Aorta (tissue), 5 donors: Measurements from ENCODE around the gene PDCD1. TPM values are rescaled to one million over a fixed set of nuclear protein-coding genes. Genes with fewer than 3 reads are reported as not detected.
"Not testable (repeated sequence)": the region's sequence is repeated elsewhere in the genome, so short reads cannot be mapped to it uniquely, and the experiment has no call there.

Source experiments
- ATAC-seq: fragments of 200-7000 bp; cut with Tn5 transposase; one replicate; pipeline ENCODE4 v1.9.1; 2022; ENCODE audit warnings: moderate library complexity; ENCODE audit not compliant: low FRiP score
- DNase-seq, 2 donors: peaks; one replicate each; pipeline ENCODE4 v3.0.0-alpha.2; 2020
- H3K27ac ChIP-seq, 2 donors: one replicate each; pipeline ENCODE4 v1.5.1; 2013; ENCODE audit warnings: low read length in 2 of 2, mild to moderate bottlenecking in 2 of 2, moderate library complexity in 2 of 2, control low read depth in 1 of 2, inconsistent platforms in 1 of 2, low read depth in 1 of 2
- H3K27me3 ChIP-seq, 2 donors: one replicate each; pipeline ENCODE4 v1.6.1; 2013; ENCODE audit warnings: control low read depth in 1 of 2, low read length in 1 of 2, mild to moderate bottlenecking in 1 of 2, moderate library complexity in 1 of 2; ENCODE audit not compliant: insufficient read depth in 2 of 2, control insufficient read depth in 1 of 2
- H3K36me3 ChIP-seq, 2 donors: one replicate each; pipeline ENCODE4 v1.6.1; 2013; ENCODE audit warnings: control low read depth in 1 of 2, low read length in 1 of 2, mild to moderate bottlenecking in 1 of 2; ENCODE audit not compliant: insufficient read depth in 2 of 2, control insufficient read depth in 1 of 2
- H3K4me1 ChIP-seq, 2 donors: one replicate each; pipeline ENCODE4 v1.6.1; 2013; ENCODE audit warnings: low read length in 2 of 2, control low read depth in 1 of 2, mild to moderate bottlenecking in 1 of 2, moderate library complexity in 1 of 2; ENCODE audit not compliant: insufficient read depth in 2 of 2, control insufficient read depth in 1 of 2
- H3K4me3 ChIP-seq, 2 donors: one replicate each; pipeline ENCODE4 v1.5.1; 2013; ENCODE audit warnings: low read length in 2 of 2, control low read depth in 1 of 2, mild to moderate bottlenecking in 1 of 2
- H3K9me3 ChIP-seq: one replicate; pipeline ENCODE4 v1.6.1; 2013; ENCODE audit warnings: mild to moderate bottlenecking, low read length; ENCODE audit not compliant: control insufficient read depth
- WGBS, 2 donors: extraction: QIAGEN DNeasy Blood & Tissue Kit; methylation state at CpG; one replicate each; pipeline ENCODE4 v1.1.7; 2013; 5-methylcytosine and 5-hydroxymethylcytosine counted together
- intact Hi-C, 2 donors: fragments of 100-400 bp; cut with DNase I; formaldehyde crosslinking; loops; one replicate each; pipeline versions ENCODE4 v1.14.2 to v1.15.0; 2022
- long read RNA-seq, 2 donors: library from polyadenylated mRNA; unstranded; transcript quantifications; one replicate each; pipeline ENCODE4 v2.0.0, GENCODE V29; 2020 to 2021
- polyA plus RNA-seq, 2 donors: library from polyadenylated mRNA; stranded (reverse); fragments of 200-250 nt; gene quantifications; one replicate each; pipeline ENCODE4 v1.2.3, GENCODE V29; 2013
- total RNA-seq, 2 donors: library from RNA; stranded (reverse); fragmentation: NEBNext Ultra II Directional; extraction: Animal tissue kit (Norgen Biotek cat#: 25700); gene quantifications; one replicate each; pipeline ENCODE4 v1.2.1, GENCODE V29; 2021
- donor health status: healthy with polysubstance abuse.
- donor health status: Bipolar disorder and iron deficiency.
- donor health status: DM: no; HTN: no; CAD: no.
- donor health status: DM: no; HTN: no; CAD: no.
- donor health status: DM: yes; HTN: yes; CAD: no.

The PDCD1 gene
- under 1 TPM; 0.39 to 0.75 TPM for total RNA-seq
- not detected for polyA plus RNA-seq
- long read RNA-seq, donor 1, partial matches to known transcripts = 0 of 1 reads
- long read RNA-seq, donor 1, other reads (novel, unspliced or antisense) = 1 of 1 reads
- long read RNA-seq, donor 2, partial matches to known transcripts = 0 of 1 reads
- long read RNA-seq, donor 2, other reads (novel, unspliced or antisense) = 1 of 1 reads

DNA sequence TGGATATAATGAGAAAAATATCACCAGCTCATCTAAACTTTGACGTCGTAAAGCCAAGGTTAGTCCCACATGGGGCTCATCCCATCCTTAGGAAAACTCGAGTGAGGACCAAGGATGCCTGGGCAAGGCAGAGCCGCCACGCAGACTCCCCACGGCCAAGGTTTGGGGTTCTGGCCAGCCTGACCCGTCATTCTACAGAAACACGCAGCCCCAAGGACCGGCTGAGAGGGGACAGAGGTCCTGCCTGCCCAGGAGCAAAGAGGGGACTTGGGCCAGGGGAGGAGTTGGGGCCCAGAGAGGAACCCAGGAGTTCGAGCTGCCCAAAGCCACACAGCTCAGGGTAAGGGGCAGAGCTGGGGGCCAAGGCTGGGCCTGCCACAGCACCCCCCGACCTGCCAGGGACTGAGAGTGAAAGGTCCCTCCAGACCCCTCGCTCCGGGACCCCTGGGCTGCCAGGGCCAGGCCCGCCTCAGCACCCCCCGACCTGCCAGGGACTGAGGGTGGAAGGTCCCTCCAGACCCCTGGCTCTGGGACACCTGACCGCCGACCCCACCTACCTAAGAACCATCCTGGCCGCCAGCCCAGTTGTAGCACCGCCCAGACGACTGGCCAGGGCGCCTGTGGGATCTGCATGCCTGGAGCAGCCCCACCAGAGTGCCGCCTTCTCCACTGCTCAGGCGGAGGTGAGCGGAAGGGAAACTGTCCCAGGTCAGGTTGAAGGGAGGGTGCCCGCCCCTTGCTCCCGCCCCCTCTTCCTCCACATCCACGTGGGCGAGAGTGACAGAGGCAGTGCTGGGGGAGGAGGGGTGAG lies at the start of gene PDCD1:
Gene PDCD1, minus strand, starts transcription at position 689 of the 811 bp plus-strand sequence. Its CDS starts 56 bp downstream, at position 633.
- H3K4me1 ChIP-seq = no peaks in the 10 kb centered on the region
- intact Hi-C loops = no loop called here
- H3K36me3 ChIP-seq = no peaks in the 10 kb centered on the region
- H3K4me3 ChIP-seq = no peak within 1 kb of the TSS
- H3K9me3 ChIP-seq = no peaks in the 10 kb centered on the region
- 60 to 65% methylated on average over 25 to 28 of the region's 28 CpGs for WGBS, 2 donors
- peak; percentile 50 to 72 for DNase-seq
- peak; percentile 9 for ATAC-seq
- no peak within 1 kb of the TSS for H3K27ac ChIP-seq
- no peaks in the 10 kb centered on the region for H3K27me3 ChIP-seq

GRCh38 chr2:241907831-241908230 lies 49.1 kb upstream of the PDCD1 start:
- DNase-seq, H3K36me3 ChIP-seq, H3K9me3 ChIP-seq, H3K4me3 ChIP-seq, intact Hi-C loops, ATAC-seq, H3K27ac ChIP-seq, H3K4me1 ChIP-seq, H3K27me3 ChIP-seq: not testable (repeated sequence)
- 95 to 96% methylated on average over 7 of the region's 7 CpGs for WGBS, 2 donors

DNA sequence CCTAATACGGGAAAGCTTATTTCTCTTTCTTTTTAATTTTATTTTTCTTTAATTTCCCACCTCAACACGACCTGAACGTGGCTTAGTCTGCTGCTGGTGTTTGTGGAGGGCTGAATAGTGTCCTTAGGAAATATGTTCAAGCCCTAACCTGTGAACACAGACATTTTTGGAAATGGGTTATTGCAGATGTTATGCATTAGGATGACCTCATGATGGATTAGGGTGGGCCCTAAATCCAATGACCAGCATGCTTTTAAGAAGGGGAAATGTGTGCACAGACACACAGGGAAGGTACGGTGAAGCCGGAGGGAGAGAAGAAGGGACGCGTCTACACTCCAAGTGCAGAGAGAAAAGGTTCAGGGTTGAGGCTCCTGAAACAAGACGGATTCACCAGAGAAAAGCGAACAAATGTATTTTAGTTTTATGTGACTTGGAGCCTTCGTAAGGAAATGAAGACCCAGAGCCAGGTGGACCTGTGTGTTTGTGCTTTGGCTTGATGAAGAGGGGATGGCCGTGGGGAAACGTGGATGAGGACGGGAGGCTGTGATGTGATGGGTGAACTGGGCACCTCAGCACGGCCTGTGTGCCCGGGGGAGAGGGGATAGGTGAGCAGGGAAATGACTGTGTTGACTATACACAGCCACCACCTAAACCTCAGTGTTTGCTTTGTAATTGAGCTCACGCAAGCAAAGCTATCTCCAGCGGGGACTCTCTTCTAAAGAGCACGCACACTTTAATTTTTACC lies 48.3 kb upstream of the PDCD1 start:
- DNase-seq (peak in 1 of 2 donors; percentile 47), ATAC-seq (no peak)

GRCh38 chr2:241906378-241906770 lies 47.7 kb upstream of the PDCD1 start:
- H3K27me3 ChIP-seq, H3K27ac ChIP-seq, DNase-seq, H3K9me3 ChIP-seq, H3K4me3 ChIP-seq, ATAC-seq, H3K4me1 ChIP-seq, H3K36me3 ChIP-seq, intact Hi-C loops: not testable (repeated sequence)
- 92 to 95% methylated on average over 5 of the region's 5 CpGs for WGBS, 2 donors

More for the DNA sequence above, 48.3 kb upstream of the PDCD1 start:
- intact Hi-C loops = no loop called here
- H3K36me3 ChIP-seq = no peaks in the 10 kb centered on the region
- no peak overlapping the region for H3K4me3 ChIP-seq
- H3K27me3 ChIP-seq = no peaks in the 10 kb centered on the region
- H3K27ac ChIP-seq = no peak overlapping the region
- WGBS, 2 donors = 87 to 89% methylated on average over 18 of the region's 18 CpGs
- peaks cover under 1% of the 10 kb centered on the region for H3K9me3 ChIP-seq
- H3K4me1 ChIP-seq = no peaks in the 10 kb centered on the region

DNA sequence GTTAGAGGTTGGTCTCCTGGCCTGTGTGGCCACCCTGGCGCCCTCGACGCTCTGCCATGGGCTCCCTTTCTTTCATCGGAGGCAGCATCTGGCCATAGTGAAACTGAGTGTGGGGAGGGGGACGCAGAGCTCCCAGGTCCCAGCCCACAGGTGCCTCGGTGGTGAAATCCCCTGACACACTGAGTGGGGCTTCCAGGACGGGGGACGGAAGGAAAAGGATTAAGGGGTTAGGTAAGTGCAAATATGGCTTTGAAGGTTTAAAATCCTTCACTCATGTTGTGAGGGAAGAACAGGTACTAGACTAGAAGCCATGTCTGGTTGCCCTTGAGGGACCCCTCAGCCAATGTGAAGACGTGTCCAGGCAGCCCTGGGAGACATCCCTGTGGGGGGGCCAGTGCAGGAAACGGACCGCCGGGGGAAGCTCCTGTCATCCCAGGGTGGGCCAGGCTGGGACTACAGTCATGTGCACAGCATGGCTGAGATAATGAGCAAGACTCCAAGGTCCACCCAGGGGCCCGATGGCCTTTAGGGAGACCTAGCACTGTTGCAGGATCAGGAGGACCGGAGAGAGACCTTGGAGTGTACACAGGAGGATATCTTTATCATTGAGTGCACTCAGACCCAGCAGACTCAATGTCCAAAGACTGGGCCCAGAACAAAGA lies 47.2 kb upstream of the PDCD1 start:
- intact Hi-C loops = no loop called here
- no peaks in the 10 kb centered on the region for H3K36me3 ChIP-seq
- no peaks in the 10 kb centered on the region for H3K4me1 ChIP-seq
- 93% methylated on average over 14 of the region's 14 CpGs for WGBS, 2 donors
- no peaks in the 10 kb centered on the region for H3K27me3 ChIP-seq
- ATAC-seq = no peak
- no peaks in the 10 kb centered on the region for H3K9me3 ChIP-seq
- H3K4me3 ChIP-seq = no peak overlapping the region
- H3K27ac ChIP-seq = no peak overlapping the region
- peak in 1 of 2 donors; percentile 71 for DNase-seq

DNA sequence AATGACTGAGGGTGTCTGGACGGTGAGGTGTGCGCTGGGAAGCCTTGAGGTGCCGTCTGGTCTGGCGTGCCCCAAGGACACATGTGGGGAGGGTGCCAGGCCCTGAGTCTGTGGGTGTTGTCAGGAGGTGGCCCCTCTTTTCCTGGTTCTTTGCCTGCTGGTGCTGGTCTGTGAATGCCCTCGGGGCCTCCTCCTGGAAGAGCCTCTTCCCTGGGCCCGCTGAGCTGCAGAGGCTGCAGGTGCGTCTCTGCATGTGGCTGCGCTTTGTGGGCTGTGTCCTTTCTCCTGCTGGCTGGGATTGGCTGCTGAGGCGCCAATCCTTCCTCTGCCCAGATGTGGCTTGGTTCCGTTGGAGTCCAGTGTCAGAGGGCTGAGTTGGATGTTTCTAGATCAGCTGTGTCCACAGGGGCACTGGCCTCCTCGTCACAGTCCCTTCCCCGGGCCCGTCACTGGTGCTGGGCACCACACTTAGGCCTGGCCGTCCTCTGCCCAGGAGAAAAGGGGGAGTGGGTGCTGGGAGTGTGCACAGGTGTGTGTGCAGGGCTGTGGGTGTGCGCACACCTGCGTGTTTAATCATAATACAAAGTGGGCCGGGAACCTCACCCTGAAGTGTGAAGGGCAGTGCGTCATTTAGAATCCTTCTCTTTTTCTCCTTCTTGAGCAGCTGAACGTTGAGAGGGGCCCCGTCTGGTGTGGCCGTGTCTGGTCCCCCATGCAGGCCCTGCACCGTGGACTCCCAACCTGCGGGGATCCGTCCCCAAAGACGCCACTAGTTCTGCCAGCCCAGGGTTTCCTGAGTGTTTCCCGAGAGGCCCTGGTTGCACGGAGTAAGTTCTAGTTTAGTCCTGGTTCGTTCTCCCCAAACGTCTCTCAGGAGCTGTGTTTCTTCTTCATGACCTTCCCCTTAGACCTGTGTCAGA lies 46.4 kb upstream of the PDCD1 start:
- Histone ChIP-seq H3K9me3 (no peaks in the 10 kb centered on the region), H3K36me3 (no peaks in the 10 kb centered on the region), H3K4me3 (no peak overlapping the region), H3K27ac (no peak overlapping the region), H3K27me3 (no peaks in the 10 kb centered on the region), H3K4me1 (no peaks in the 10 kb centered on the region)
- peak in 1 of 2 donors; percentile 73 for DNase-seq
- no peak for ATAC-seq
- 91 to 96% methylated on average over 29 of the region's 29 CpGs for WGBS, 2 donors
- intact Hi-C loops = no loop called here

DNA sequence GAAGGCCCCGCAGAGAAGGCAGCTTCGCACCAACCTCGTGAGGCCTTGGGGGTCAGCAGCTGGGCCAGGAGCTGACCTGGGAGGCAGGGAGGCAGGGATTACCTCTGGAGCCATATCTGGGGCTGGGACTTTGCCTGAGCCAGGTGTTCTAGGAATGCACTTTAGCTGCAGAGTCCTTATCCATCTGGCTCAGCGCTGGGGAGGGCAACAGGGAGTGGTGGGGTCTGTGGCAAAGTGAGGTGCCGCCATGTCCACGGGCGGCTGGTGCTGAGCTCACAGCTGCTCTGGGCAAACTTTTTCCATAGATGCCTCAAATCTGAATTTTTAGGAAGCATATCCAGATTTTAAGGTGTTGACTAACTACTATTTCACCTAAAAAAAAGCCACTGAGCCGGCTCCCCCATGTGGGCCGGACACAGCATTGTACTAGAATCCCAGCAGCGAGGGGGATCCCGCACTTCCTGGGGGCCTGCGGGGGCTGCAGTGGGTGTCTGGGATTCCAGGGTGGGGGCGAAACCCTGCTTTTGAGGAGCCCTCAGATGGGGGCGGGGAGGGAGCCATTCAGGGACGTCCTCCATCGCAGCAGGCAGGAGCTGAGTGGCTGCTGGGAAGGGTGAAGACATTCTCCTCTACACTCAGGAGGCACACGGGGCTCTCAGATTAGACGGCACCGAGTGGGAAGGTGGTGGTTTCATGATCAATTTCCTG lies 45.5 kb upstream of the PDCD1 start:
- DNase-seq = peak in 1 of 2 donors; percentile 65
- H3K9me3 ChIP-seq = no peaks in the 10 kb centered on the region
- WGBS, 2 donors = 92 to 95% methylated on average over 19 of the region's 19 CpGs

More for the DNA sequence above, 45.5 kb upstream of the PDCD1 start:
- H3K36me3 ChIP-seq = no peaks in the 10 kb centered on the region
- no peaks in the 10 kb centered on the region for H3K4me1 ChIP-seq
- H3K27me3 ChIP-seq = no peaks in the 10 kb centered on the region
- H3K4me3 ChIP-seq = no peak overlapping the region
- no peak overlapping the region for H3K27ac ChIP-seq
- intact Hi-C loops = no loop called here
- no peak for ATAC-seq
